Measurements from ENCODE around the gene GPR108. TPM values are rescaled to one million over a fixed set of nuclear protein-coding genes. Genes with fewer than 3 reads are reported as not detected.

Gene GPR108
- total RNA-seq, 1 experiment from 2014 or later, result 43.0 TPM

Small RNA genes lying within 50 kb of the gene (microRNA-seq; reads per million reads assigned to microRNA genes)
- not detected for gene MIR6791 (ENCODE audit: unreplicated experiment)

Other genes starting within 250 kb of the GPR108 start
- gene TUBB4A, start 235.3 kb downstream of the GPR108 start, total RNA-seq (2021; ENCODE audit: unreplicated experiment), result 4.4 TPM
- 2.9 TPM for gene TNFSF9, start 206.6 kb downstream of the GPR108 start, total RNA-seq (2021; ENCODE audit: unreplicated experiment)
- gene CD70, start 146.4 kb downstream of the GPR108 start, total RNA-seq (2021; ENCODE audit: unreplicated experiment), result 45.4 TPM
- 0.18 TPM for gene TNFSF14, start 67.4 kb downstream of the GPR108 start, total RNA-seq (2021; ENCODE audit: unreplicated experiment)
- gene C3, start 16.9 kb downstream of the GPR108 start, total RNA-seq (2021; ENCODE audit: unreplicated experiment), result 5.0 TPM
- gene TRIP10, start 2.1 kb upstream of the GPR108 start, total RNA-seq (2021; ENCODE audit: unreplicated experiment), result 115 TPM
- 2.2 TPM for gene SH2D3A, start 29.9 kb upstream of the GPR108 start, total RNA-seq (2021; ENCODE audit: unreplicated experiment)
- gene VAV1, start 35.1 kb upstream of the GPR108 start, total RNA-seq (2021; ENCODE audit: unreplicated experiment), result 0.05 TPM
- 0.08 TPM for gene ADGRE1, start 150.0 kb upstream of the GPR108 start, total RNA-seq (2021; ENCODE audit: unreplicated experiment)